ENCODE results near the gene FAM181A. TPM values are rescaled to one million over a fixed set of nuclear protein-coding genes. Genes with fewer than 3 reads are reported as not detected.

The FAM181A gene
- total RNA-seq, 1 donor from 2014 or later, result not detected

DNA sequence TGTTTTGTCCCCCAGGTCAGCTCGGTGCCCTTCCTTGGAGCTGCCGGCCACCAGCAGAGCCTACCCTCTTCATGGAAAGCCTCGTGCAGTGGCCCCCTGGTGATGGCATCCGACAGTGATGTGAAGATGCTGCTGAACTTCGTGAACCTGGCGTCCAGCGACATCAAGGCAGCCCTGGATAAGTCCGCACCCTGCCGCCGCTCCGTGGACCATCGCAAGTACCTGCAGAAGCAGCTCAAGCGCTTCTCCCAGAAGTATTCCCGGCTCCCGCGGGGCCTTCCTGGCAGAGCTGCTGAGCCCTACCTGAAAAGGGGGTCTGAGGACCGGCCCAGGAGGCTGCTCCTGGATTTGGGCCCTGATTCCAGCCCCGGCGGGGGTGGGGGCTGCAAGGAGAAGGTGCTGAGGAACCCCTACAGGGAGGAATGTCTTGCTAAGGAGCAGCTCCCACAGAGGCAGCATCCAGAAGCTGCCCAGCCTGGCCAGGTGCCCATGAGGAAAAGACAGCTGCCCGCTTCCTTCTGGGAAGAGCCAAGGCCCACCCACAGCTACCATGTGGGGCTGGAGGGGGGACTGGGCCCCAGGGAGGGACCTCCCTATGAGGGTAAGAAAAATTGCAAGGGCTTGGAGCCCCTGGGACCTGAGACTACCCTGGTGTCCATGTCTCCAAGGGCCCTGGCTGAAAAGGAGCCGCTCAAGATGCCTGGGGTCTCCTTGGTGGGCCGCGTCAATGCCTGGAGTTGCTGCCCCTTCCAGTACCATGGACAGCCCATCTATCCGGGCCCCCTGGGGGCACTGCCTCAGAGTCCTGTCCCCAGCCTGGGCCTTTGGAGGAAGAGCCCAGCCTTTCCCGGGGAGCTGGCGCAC is 1.3 kb downstream of the FAM181A start:
- no peak for DNase-seq (ENCODE audit: low read depth, low spot score)

DNA sequence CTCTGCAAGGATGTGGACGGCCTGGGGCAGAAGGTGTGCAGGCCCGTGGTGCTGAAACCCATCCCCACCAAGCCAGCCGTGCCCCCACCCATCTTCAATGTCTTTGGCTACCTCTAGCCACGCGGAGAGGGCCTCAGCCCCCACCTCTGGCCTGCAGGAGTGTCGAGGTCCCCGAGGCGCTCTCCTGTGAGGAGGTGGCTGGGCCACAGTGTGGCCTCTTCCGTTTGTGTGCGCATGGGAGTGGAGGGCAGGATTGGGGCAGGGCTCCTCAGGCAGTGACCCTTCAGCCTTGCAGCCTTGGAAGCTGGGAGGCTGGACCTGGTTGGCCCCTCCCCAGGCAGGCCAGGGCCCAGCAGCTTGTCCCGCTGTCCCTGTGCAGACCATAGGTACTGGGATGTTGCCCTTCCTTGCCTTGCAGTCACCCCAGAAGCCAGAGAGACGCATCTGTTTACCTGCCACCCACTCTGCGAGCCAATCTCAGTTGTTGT is 1.9 kb downstream of the FAM181A start:
- DNase-seq (ENCODE audit: low read depth, low spot score), result no peak

- no peak for DNase-seq (ENCODE audit: low read depth, low spot score)
Observed at GRCh38 chr14:93929657-93930056, 2.5 kb downstream of the FAM181A start.

GRCh38 chr14:93930296-93930988 is 3.3 kb downstream of the FAM181A start:
- DNase-seq (ENCODE audit: low read depth, low spot score), result no peak

- DNase-seq (ENCODE audit: low read depth, low spot score), result no peak
Observed at GRCh38 chr14:93930989-93931307, 3.8 kb downstream of the FAM181A start.

GRCh38 chr14:93932642-93933041 is 5.5 kb downstream of the FAM181A start:
- no peak for DNase-seq (ENCODE audit: low read depth, low spot score)

DNA sequence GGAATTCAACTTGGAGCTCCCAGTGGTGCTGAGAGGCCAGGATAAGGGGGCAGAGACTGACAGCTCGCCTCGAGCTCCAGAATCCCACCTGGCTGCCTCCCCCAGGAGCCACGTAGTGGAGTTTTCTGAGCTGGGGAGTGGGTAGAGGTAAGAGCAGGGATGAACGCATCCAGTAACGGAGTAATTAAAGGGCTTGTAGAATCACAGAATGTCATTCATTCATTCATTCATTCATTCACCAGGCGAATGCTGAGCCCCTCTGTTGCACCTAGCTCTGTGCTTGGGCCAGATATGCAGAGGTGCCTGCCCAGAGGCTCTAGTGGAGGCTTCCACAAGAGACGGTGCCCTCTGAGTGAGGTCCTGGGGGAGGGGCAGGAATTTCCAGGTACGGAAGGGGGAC is 8.1 kb downstream of the FAM181A start:
- no peak for DNase-seq (ENCODE audit: low read depth, low spot score)

DNA sequence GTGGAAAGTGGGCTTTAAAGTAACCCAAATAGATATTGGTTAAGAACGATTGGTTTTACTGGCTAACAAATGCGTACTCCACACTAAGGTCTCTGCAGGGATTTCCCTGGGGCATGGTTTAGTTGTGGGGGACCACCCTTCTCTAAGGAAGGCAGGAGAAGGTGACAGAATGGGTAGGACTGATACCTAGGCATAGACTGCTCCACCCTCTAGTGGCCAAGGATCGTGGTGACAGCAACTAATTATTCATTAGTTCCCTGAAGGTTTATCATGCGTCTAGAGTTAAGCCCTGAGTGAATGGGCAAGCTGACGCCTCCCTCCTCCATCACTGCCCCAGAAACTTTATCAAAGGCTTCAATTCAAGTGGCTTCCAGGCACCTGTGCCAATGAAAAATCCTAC is 9.1 kb downstream of the FAM181A start:
- DNase-seq (ENCODE audit: low read depth, low spot score), result no peak

DNA sequence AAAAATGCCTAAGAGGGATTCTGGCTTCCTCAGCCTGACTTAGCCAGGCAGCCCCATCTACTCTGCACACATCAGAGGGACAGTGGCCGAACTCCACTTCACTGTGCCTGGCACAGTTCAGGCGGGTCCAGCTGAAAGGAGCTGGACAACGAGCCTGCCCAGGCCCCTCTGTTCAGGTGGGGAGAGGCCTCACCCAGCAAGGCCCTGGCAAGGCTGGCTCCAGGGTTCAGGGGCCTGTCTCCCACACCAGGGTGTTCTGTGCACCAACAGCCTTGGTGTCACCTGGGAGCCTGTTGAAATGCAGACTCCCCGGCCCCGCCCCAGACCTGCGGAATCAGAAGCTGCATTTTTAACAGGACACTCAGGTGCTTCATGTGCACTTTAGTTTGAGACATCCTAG is 9.8 kb downstream of the FAM181A start:
- DNase-seq (ENCODE audit: low read depth, low spot score), result no peak

DNA sequence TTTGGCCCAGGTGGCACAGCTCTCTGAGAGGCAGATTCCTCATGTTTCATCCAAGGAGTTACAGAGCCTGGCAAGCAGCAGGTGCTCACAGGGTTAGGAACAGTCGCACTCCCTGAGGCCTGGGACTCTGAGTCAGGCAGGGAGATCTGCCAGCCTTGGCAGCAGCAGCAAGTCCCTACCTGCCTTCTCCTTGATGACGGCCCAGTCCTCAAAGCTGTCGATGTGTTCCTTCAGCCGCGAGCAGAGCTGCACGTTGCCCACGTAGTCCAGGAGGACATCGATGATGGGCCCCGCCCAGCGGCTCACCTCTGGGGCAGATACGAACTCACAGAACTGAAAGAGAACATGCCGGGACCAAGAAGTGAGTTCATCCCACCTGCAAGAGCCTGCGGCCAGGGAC is 10.4 kb downstream of the FAM181A start:
- DNase-seq (ENCODE audit: low read depth, low spot score), result no peak

- DNase-seq (ENCODE audit: low read depth, low spot score), result no peak
Observed at GRCh38 chr14:93938751-93939303, 11.7 kb downstream of the FAM181A start.

DNA sequence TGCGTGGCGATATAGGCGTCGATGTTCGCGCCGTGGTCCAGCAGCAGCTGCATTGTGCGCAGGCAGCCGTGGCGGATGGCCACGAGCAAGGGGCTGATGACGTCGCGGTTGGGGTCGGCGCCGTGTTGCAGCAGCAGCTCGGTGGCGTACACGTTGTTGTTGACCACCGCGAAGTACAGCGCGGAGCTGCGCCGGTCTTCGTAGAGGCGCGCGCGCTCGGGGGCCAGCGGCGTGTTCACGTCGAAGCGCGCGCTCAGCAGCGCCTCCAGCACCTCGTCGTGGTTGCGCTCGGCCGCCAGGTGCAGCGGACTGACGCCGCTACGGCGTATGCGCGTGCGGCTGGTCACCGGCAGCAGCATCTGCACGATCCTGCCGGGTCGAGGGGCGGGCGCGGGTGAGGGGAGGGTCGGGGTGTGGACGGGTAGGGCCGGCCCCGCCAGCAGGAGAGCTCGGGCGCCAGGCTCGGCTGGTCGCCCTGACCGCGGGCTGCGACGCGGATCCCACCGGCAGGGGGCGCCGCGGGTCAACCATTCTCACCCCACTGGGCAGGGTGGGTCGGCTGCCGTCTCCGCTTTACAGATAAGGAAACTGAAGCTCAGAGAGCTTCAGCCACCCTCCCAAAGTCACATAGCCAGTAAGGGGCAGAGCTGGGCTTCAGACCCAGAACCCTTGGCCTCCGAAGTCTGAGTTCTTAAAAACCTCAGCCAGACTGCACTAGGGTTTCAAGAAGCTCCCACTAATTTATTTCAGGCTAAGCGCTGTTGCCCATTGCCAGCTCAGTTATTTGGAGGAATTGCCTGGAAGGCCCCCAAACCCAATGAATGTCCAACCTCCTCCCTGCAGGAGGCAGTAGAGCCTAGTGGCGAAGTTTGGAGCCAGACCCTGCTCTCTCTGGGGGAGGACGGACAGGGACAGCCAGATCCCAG is 12.4 kb downstream of the FAM181A start:
- DNase-seq (ENCODE audit: low read depth, low spot score), result no peak

GRCh38 chr14:93940437-93940836 is 13.3 kb downstream of the FAM181A start:
- DNase-seq (ENCODE audit: low read depth, low spot score), result no peak

- no peak for DNase-seq (ENCODE audit: low read depth, low spot score)
Observed at GRCh38 chr14:93941293-93941910, 14.3 kb downstream of the FAM181A start.

DNA sequence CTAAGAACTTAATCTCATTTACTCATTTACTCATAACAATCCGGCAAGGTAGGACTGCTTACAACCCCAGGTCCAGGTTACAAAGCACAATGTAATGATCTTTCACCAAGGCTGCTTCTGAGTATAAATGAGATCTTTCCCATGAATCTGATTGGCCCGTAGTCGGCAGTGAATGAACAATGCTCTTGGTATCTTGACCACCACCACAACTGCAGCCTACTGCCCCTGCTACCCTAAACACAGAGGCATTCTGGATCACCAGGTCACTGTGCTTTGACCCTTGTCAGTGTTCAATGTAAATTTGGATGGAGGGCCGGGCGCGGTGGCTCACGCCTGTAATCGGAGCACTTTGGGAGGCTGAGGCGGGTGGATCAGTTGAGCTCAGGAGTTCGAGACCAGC is 15.9 kb downstream of the FAM181A start:
- DNase-seq (ENCODE audit: low read depth, low spot score), result no peak

GRCh38 chr14:93943930-93944329 is 16.8 kb downstream of the FAM181A start:
- no peak for DNase-seq (ENCODE audit: low read depth, low spot score)

DNA sequence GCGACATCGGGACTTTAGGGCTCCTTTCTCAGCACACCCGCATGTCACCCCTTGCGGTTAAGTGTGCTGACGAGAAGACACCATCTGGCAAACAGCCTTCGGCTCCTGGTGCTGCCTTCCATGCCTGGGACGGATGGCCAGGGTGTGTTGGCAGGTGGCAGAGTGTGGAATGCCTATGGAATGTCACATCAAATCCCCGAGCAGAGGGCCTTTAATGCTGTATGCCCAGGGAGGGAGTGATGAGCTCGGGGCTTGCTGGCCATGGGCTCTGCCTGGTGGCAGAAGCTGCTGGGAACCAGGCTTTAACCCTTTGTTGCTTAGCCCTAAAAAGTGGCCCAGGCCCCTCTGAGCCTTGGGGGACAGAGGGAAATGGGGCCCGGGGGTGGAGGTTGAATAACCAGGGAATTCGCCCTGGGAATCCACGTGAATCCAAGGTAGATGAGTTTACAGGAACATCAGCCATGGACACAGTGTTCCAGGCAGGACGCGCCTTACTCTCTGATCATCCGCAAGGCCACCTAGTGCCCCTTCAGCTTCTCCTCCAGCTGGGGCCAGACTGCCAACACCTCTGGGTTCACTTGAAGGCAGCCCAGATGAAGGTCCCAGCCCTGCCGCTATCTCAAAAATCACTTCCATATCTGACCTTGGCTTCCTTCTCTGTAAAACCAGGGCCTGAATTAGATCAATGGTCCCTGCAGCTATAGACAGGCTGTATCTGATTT is 17.4 kb downstream of the FAM181A start:
- DNase-seq (ENCODE audit: low read depth, low spot score), result no peak

DNA sequence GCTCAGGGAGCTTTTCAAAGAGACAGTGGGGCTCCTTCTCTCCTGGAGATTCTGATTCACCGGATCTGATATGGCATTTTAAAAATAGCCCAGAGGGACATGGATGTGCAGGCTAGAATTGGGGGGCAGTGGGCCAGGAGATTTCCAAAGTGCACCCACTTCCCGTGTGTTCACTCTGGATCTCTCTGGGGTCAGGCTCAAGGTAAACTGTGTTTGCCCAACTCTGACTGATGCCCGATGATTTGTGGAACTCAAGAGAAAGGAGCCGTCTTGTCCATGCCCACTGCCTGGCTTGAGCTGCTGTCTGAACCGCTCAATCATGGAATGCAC is 17.9 kb downstream of the FAM181A start:
- no peak for DNase-seq (ENCODE audit: low read depth, low spot score)

- DNase-seq (ENCODE audit: low read depth, low spot score), result no peak
Observed at GRCh38 chr14:93946104-93946503, 19.0 kb downstream of the FAM181A start.

DNA sequence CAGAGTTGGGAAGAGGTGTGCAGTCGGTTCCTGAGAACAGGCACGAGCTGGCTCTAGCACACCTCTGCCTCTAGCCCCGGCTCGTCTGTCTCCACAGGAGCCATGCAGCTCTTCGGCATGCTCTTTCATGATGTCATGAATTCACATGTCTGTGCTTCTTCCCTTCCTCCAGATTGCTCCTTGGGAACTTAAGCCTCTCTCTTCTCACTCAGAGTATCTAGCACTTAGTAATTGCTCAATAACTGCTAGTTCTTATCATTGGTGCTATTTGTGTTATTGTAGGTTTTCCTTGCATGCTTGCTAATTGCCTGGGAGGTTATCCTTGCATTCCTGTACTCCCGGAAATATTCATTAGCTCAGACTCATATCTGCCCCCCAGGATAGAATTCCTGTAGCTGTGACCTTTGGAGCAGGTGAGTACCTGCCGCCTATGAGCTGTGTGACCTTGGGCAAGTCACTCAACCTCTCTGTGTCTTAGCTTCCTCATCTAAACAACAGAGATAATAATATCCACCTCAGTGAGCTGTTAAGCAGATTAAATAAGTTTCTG is 19.5 kb downstream of the FAM181A start:
- no peak for DNase-seq (ENCODE audit: low read depth, low spot score)

All from pulmonary artery endothelial cell (primary cell).